H1 (cell line): ENCODE data around the gene SIDT1. TPM values are rescaled to one million over a fixed set of nuclear protein-coding genes. Genes with fewer than 3 reads are reported as not detected.

Experiments
- CTCF ChIA-PET: fragments of 300-600 bp; sonication (Branson Sonifier 250); formaldehyde crosslinking; loops from one replicate; lab custom pipeline; 2021; ENCODE audit not compliant: partially characterized antibody; lab: Charles Lee
- POLR2A ChIA-PET: fragments of 300-600 bp; sonication (Branson Sonifier 250); formaldehyde crosslinking; loops from one replicate; lab custom pipeline; 2021; ENCODE audit warnings: inconsistent platforms; ENCODE audit not compliant: partially characterized antibody; lab: Charles Lee
- DNase-seq, 2 experiments: peaks; one replicate each; pipeline versions ENCODE4 v3.0.0 to v3.0.0-alpha.2; 2010 to 2022; ENCODE audit warnings: low spot score in 2 of 2, low read depth in 1 of 2, mixed read lengths in 1 of 2
- FAIRE-seq: peaks from 2 replicates; lab custom pipeline; 2011; peaks lifted over from hg19 to GRCh38; lab: Jason Lieb, UNC
- H2AFZ ChIP-seq: 2 replicates; pipeline ENCODE4 v1.8.1; 2012; ENCODE audit warnings: low read length, inconsistent platforms
- H2AK5ac ChIP-seq: 2 replicates; pipeline ENCODE4 v1.6.1; 2013; ENCODE audit warnings: low read depth, low read length
- H2BK120ac ChIP-seq: replicated peaks from 2 replicates; pipeline ENCODE3; 2013; ENCODE audit warnings: low read depth, low read length, inconsistent platforms
- H2BK12ac ChIP-seq: 2 replicates; pipeline ENCODE4 v1.6.1; 2013; ENCODE audit warnings: low read depth, low read length
- H2BK15ac ChIP-seq: 2 replicates; pipeline ENCODE4 v1.6.1; 2013; ENCODE audit warnings: low read length
- H2BK20ac ChIP-seq: 2 replicates; pipeline ENCODE4 v1.6.1; 2013; ENCODE audit warnings: low read length
- H2BK5ac ChIP-seq: 2 replicates; pipeline ENCODE4 v1.6.1; 2013; ENCODE audit warnings: low read depth, low read length
- H3K14ac ChIP-seq: 2 replicates; pipeline ENCODE4 v1.6.1; 2013; ENCODE audit warnings: inconsistent platforms; ENCODE audit not compliant: insufficient read length
- H3K18ac ChIP-seq: 2 replicates; pipeline ENCODE4 v1.6.1; 2013; ENCODE audit warnings: low read length; ENCODE audit errors: extremely low read depth
- H3K23ac ChIP-seq: 2 replicates; pipeline ENCODE4 v1.6.1; 2013; ENCODE audit warnings: inconsistent platforms; ENCODE audit not compliant: insufficient read length
- H3K23me2 ChIP-seq: 2 replicates; pipeline ENCODE4 v1.6.1; 2013; ENCODE audit warnings: low read depth, low read length
- H3K27ac ChIP-seq: 2 replicates; pipeline ENCODE4 v1.6.1; 2011; ENCODE audit warnings: low read depth, low read length, inconsistent platforms
- H3K27me3 ChIP-seq, 4 experiments: replicated peaks in 1 of 4; 1 replicate in 1 of 4; 2 replicates in 3 of 4; pipeline versions ENCODE4 v1.6.1 to v1.8.1; 2011 to 2013; ENCODE audit warnings: low read length in 3 of 4, mild to moderate bottlenecking in 3 of 4, inconsistent platforms in 2 of 4, mixed read lengths in 2 of 4, moderate library complexity in 1 of 4; ENCODE audit not compliant: control insufficient read depth in 3 of 4, insufficient read depth in 3 of 4; ENCODE audit errors: extremely low read depth in 1 of 4
- H3K36me3 ChIP-seq, 4 experiments: 2 replicates each; pipeline versions ENCODE4 v1.6.1 to v1.8.1; 2011 to 2013; ENCODE audit warnings: mild to moderate bottlenecking in 4 of 4, low read length in 3 of 4, moderate library complexity in 2 of 4, control low read depth in 1 of 4, inconsistent platforms in 1 of 4; ENCODE audit not compliant: insufficient read depth in 4 of 4, control insufficient read depth in 2 of 4
- H3K4ac ChIP-seq: replicated peaks from 2 replicates; pipeline ENCODE3; 2013; ENCODE audit warnings: low read length, low read depth, mixed read lengths, inconsistent platforms; ENCODE audit not compliant: insufficient read length
- H3K4me1 ChIP-seq, 4 experiments: replicated peaks in 1 of 4; 1 replicate in 1 of 4; 2 replicates in 3 of 4; pipeline versions ENCODE4 v1.6.1 to v1.8.1; 2011 to 2013; ENCODE audit warnings: low read length in 3 of 4, inconsistent platforms in 2 of 4, mixed read lengths in 1 of 4; ENCODE audit not compliant: insufficient read depth in 4 of 4, control insufficient read depth in 3 of 4
- H3K4me2 ChIP-seq, 2 experiments: 2 replicates each; pipeline versions ENCODE4 v1.6.1 to v1.8.1; 2011 to 2013; ENCODE audit warnings: low read depth in 2 of 2, low read length in 2 of 2, control low read depth in 1 of 2, inconsistent platforms in 1 of 2, mild to moderate bottlenecking in 1 of 2; ENCODE audit not compliant: insufficient read depth in 1 of 2
- H3K4me3 ChIP-seq, 4 experiments: fragments of 200-600, 300-600 bp in 1 of 4; sonication (generic), shearing (Covaris generic), sonication (Bioruptor Twin) in 1 of 4; 2 replicates each; pipeline versions ENCODE4 v1.5.1 to v1.8.1; 2011 to 2016; ENCODE audit warnings: low read length in 4 of 4, low read depth in 3 of 4, control low read depth in 2 of 4, inconsistent platforms in 2 of 4, mild to moderate bottlenecking in 2 of 4, mixed read lengths in 1 of 4, moderate library complexity in 1 of 4; ENCODE audit not compliant: insufficient read depth in 2 of 4; ENCODE audit errors: extremely low read depth in 1 of 4
- H3K56ac ChIP-seq: replicated peaks from 2 replicates; pipeline ENCODE3; 2013; ENCODE audit warnings: low read depth, mild to moderate bottlenecking, mixed read lengths, low read length, inconsistent platforms; ENCODE audit not compliant: insufficient read length
- H3K79me1 ChIP-seq: 2 replicates; pipeline ENCODE4 v1.6.1; 2013; ENCODE audit warnings: low read depth, low read length, control low read depth
- H3K79me2 ChIP-seq, 2 experiments: 2 replicates each; pipeline versions ENCODE4 v1.6.1 to v1.8.1; 2012 to 2013; ENCODE audit warnings: low read length in 2 of 2, mild to moderate bottlenecking in 2 of 2, inconsistent platforms in 1 of 2; ENCODE audit not compliant: insufficient read depth in 2 of 2, control insufficient read depth in 1 of 2
- H3K9ac ChIP-seq, 4 experiments: replicated peaks in 1 of 4; 1 replicate in 1 of 4; 2 replicates in 3 of 4; pipeline versions ENCODE4 v1.6.1 to v1.8.1; 2011 to 2013; ENCODE audit warnings: low read depth in 3 of 4, low read length in 3 of 4, control low read depth in 2 of 4, mild to moderate bottlenecking in 2 of 4, moderate library complexity in 2 of 4, inconsistent platforms in 1 of 4; ENCODE audit errors: extremely low read depth in 1 of 4
- H3K9me3 ChIP-seq, 2 experiments: 2 replicates each; pipeline versions ENCODE4 v1.6.1 to v1.8.1; 2012 to 2013; ENCODE audit warnings: mild to moderate bottlenecking in 2 of 2, moderate library complexity in 2 of 2, control low read depth in 1 of 2, inconsistent platforms in 1 of 2, low read depth in 1 of 2, low read length in 1 of 2, mixed read lengths in 1 of 2; ENCODE audit not compliant: insufficient read depth in 2 of 2
- H4K20me1 ChIP-seq, 2 experiments: replicated peaks in 1 of 2; 2 replicates each; pipeline versions ENCODE3 to v1.8.1; 2011 to 2013; ENCODE audit warnings: inconsistent platforms in 2 of 2, low read length in 2 of 2, mild to moderate bottlenecking in 1 of 2; ENCODE audit not compliant: insufficient read depth in 2 of 2, control insufficient read depth in 1 of 2
- H4K5ac ChIP-seq: 2 replicates; pipeline ENCODE4 v1.6.1; 2013; ENCODE audit warnings: low read length, low read depth, mixed read lengths, inconsistent platforms; ENCODE audit not compliant: insufficient read length
- H4K8ac ChIP-seq: 2 replicates; pipeline ENCODE4 v1.8.0; 2013; ENCODE audit warnings: mild to moderate bottlenecking, moderate library complexity, low read length, inconsistent platforms; ENCODE audit not compliant: insufficient read depth; ENCODE audit errors: extremely low read depth
- H4K91ac ChIP-seq: replicated peaks from 2 replicates; pipeline ENCODE3; 2013; ENCODE audit warnings: low read length, mixed read lengths, inconsistent platforms; ENCODE audit not compliant: insufficient read length
- BCL11A ChIP-seq, 2 experiments: IDR thresholded peaks; one replicate each; pipeline ENCODE4 v1.6.1; 2011; ENCODE audit warnings: low read depth in 2 of 2, low read length in 2 of 2, mild to moderate bottlenecking in 2 of 2
- JUN ChIP-seq: IDR thresholded peaks from 2 replicates; pipeline ENCODE4 v1.6.1; 2011; ENCODE audit warnings: low read depth, mild to moderate bottlenecking, improper control_type of control experiment, low read length
- PHF8 ChIP-seq: fragments of 200-600 bp; sonication (generic); conservative IDR thresholded peaks from 2 replicates; pipeline ENCODE4 v1.7.1; 2012; ENCODE audit warnings: low read depth, mild to moderate bottlenecking, inconsistent platforms, low read length, moderate library complexity
- SAP30 ChIP-seq: fragments of 300-600 bp; sonication (generic); IDR thresholded peaks from 2 replicates; pipeline ENCODE4 v1.7.1; 2012; ENCODE audit warnings: low read length, moderate library complexity, mild to moderate bottlenecking, inconsistent platforms; ENCODE audit not compliant: insufficient read depth, insufficient replicate concordance
- SIRT6 ChIP-seq: IDR thresholded peaks from one replicate; pipeline ENCODE4 v1.7.1; 2012; ENCODE audit warnings: low read length, inconsistent platforms
- SP1 ChIP-seq: IDR thresholded peaks from 2 replicates; pipeline ENCODE4 v1.6.1; 2011; ENCODE audit warnings: low read depth, low read length
- SUZ12 ChIP-seq: fragments of 200-600 bp; sonication (generic); IDR thresholded peaks from 2 replicates; pipeline ENCODE4 v1.6.1; 2012; ENCODE audit warnings: mild to moderate bottlenecking, inconsistent platforms, low read length, moderate library complexity, mixed read lengths
- TAF7 ChIP-seq: optimal IDR thresholded peaks from 2 replicates; pipeline ENCODE3; 2011; ENCODE audit warnings: low read depth, mild to moderate bottlenecking, inconsistent platforms, low read length, moderate library complexity, borderline replicate concordance
- WGBS, 2 experiments: shearing (Covaris generic) in 1 of 2; methylation state at CpG; one replicate each; pipeline versions ENCODE4 v1.1.6 to v1.1.7; 2013 to 2015; ENCODE audit warnings: low lambda C conversion rate in 2 of 2, mixed read lengths in 2 of 2, inconsistent platforms in 1 of 2, low coverage in 1 of 2, missing lambda C conversion rate in 1 of 2; ENCODE audit not compliant: insufficient replicate concordance in 2 of 2, insufficient coverage in 1 of 2, insufficient read length in 1 of 2; ENCODE audit errors: extremely low coverage in 1 of 2, missing lambda C conversion rate in 1 of 2; 5-methylcytosine and 5-hydroxymethylcytosine counted together
- polyA plus RNA-seq, 7 experiments: library from polyadenylated mRNA; depleted of rRNA in 3 of 7; stranded (reverse) in 5 of 7; unstranded in 2 of 7; fragments of >200 nt in 5 of 7; fragments of 200-250 nt in 2 of 7; gene quantifications; 1 replicate in 5 of 7; 2 replicates in 1 of 7; 4 replicates in 1 of 7; pipeline versions ENCODE4 v1.2.1 to v1.2.3, GENCODE V29; 2011 to 2013; ENCODE audit warnings: missing spikeins in 2 of 7, mixed read lengths in 2 of 7
- total RNA-seq: library from RNA; stranded (reverse); fragmentation: NEBNext Ultra II Directional; extraction: Animal tissue kit (Norgen Biotek cat#: 25700); gene quantifications from 2 replicates; pipeline ENCODE4 v1.2.1, GENCODE V29; 2021
- TF ChIP-seq, protein P1 (sequence below): IDR thresholded peaks from 2 replicates; pipeline ENCODE4 v1.6.1; 2012; ENCODE audit warnings: inconsistent platforms
- TF ChIP-seq, protein P2 (sequence below): IDR thresholded peaks from 2 replicates; pipeline ENCODE4 v1.6.1; 2011; ENCODE audit warnings: low read length, improper control_type of control experiment

SIDT1 gene
- total and polyA plus RNA-seq, 2 of the 8 experiments (the other 6 are each of a cell fraction or from before 2014, with no cell fraction given), result 0.06 TPM; not detected in 1

DNA sequence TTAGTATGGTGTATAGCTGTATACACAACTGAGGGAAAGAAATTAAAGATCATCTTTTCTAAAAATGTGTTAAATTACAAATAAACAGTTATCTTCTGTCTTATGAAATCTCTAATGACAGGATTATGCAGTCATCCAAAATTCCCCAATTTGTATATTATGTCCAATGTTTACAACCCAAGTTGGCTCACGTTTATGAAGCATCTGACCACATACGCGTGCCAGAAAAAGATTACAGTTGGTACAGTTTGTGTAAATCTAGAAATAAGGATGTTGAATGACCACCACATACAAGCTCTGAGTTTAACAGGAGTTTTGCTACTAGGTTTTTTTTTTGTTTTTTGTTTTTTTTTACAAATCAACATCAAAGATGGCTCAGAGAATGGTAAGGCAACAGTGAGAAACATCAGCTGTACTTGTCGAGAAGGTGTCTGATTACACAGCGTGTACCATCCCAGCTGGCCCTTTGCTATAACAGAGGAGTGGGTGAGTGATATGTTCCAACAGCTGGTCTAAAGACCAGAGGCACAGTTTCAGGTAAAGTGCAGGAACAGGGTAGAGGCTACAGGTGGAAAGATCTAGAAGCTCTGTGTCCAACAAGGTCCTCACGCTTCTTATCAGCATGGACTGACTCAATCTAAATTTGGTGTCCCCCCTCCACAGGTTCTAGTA, 117.0 kb downstream of the SIDT1 start:
- Histone ChIP-seq H3K27ac (no peak overlapping the region), H3K4ac (no peak overlapping the region), H3K14ac (no peak overlapping the region), H2AK5ac (no peak overlapping the region), H3K4me3 (no peak overlapping the region), H4K8ac (no peak overlapping the region), H3K9ac (no peak overlapping the region), H3K18ac (no peak overlapping the region), H3K27me3 (no peaks in the 10 kb centered on the region), H3K23me2 (no peaks in the 10 kb centered on the region; the same call in 1 of the 2 replicates), H3K23ac (no peak overlapping the region), H3K9me3 (peaks cover 4 to 20% of the 10 kb centered on the region in 2 experiments; a peak in 3 of 4 replicates), H3K56ac (no peak overlapping the region), H4K20me1 (no peaks in the 10 kb centered on the region), H2BK5ac (no peak overlapping the region), H2BK15ac (no peak overlapping the region), H2BK12ac (no peak overlapping the region), H3K79me1 (no peaks in the 10 kb centered on the region), H3K4me1 (no peaks in the 10 kb centered on the region), H3K4me2 (no peak overlapping the region), H3K79me2 (no peaks in the 10 kb centered on the region), H4K5ac (no peak overlapping the region), H2AFZ (no peak overlapping the region), H2BK120ac (no peak overlapping the region), H4K91ac (no peak overlapping the region), H2BK20ac (no peak overlapping the region), H3K36me3 (no peaks in the 10 kb centered on the region)
- ChIA-PET CTCF (interaction anchor here (0.8 to 1.0 kb wide), 2 partner anchors 13 to 96 kb away, joined by 3 to 4 read pairs; no protein-coding TSS in a partner anchor), POLR2A (no interaction called here)
- WGBS, 2 experiments, result 97% methylated on average over 6 of the region's 6 CpGs; no CpG with 5 or more reads in 1 of the 2 experiments
- no peak for DNase-seq
- TF ChIP-seq, protein P1, sequence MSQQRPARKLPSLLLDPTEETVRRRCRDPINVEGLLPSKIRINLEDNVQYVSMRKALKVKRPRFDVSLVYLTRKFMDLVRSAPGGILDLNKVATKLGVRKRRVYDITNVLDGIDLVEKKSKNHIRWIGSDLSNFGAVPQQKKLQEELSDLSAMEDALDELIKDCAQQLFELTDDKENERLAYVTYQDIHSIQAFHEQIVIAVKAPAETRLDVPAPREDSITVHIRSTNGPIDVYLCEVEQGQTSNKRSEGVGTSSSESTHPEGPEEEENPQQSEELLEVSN, result no peak
- TF ChIP-seq PHF8 (no peak), SP1 (no peak), JUN (no peak), TAF7 (no peak), SIRT6 (no peak), BCL11A (IDR thresholded peaks at IDR 0.05; ENCODE audit: low read depth in 2 of 2, low read length in 2 of 2) (no peak), SAP30 (no peak), SUZ12 (no peak)
- TF ChIP-seq, protein P2, sequence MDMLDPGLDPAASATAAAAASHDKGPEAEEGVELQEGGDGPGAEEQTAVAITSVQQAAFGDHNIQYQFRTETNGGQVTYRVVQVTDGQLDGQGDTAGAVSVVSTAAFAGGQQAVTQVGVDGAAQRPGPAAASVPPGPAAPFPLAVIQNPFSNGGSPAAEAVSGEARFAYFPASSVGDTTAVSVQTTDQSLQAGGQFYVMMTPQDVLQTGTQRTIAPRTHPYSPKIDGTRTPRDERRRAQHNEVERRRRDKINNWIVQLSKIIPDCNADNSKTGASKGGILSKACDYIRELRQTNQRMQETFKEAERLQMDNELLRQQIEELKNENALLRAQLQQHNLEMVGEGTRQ, result no peak
- no peak for FAIRE-seq
